ENCODE results near the gene IL18.
"Not testable (repeated sequence)": the region's sequence is repeated elsewhere in the genome, so short reads cannot be mapped to it uniquely, and the experiment has no call there.

The IL18 gene

DNA sequence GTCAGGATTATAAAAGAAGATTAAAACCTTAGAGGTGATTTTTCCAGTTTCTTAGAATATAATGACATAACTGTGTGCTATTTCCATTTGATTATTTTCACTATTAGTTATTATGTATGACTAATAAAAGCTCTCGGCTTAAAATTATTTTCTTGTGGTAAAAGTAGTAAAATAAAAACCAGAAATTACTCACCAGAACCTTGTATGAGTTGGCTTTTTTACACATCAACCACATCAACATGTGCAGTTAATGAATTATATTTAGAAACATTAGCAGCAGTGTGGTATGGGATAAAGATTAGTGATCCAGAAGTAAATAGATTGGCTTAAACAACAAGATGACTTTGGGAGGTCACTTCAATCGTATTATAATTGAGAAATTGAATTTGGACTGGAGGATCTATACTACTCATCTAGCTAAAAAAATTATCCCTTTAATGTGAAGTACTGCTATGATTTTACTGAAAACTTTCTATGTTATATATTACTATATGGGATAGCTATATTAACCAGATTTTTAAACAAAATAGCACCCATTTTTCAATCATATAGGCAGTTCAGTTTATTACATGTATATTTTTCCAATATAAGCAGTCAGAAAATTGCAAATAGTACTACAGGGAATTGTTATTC is 8.6 kb upstream of the IL18 start:
- DNase-seq (ENCODE audit: low read depth in 2 of 2), result no peak

- DNase-seq (ENCODE audit: low read depth in 2 of 2), result no peak
Measured at GRCh38 chr11:112167145-112167544, 3.3 kb upstream of the IL18 start, which contains the start of gene TEX12. TEX12 (plus strand) TSS chr11:112167372; CDS start chr11:112169269, 1,897 bp downstream.

- DNase-seq (ENCODE audit: low read depth in 2 of 2), result no peak
Measured at GRCh38 chr11:112166562-112166961, 2.7 kb upstream of the IL18 start.

DNA sequence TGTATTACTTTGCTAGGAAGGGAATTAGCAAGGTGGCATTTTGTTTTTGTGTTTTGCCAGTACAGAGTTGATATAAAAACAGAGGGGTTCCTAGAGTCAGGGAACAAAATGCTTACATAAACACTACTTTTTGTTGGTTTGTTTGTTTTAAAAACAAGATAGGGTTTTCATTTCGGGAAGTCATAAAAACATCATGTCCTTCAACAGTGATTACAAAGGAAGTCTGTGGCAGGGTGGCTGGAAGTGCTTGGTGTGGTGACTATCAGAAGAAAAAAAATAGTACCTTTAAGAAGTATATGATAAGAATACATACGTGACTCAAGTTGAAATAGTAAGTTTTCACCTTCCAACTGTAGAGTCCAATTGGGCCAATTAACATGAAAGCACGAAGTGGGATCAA is 1.2 kb upstream of the IL18 start:
- no peak for DNase-seq (ENCODE audit: low read depth in 2 of 2)

DNA sequence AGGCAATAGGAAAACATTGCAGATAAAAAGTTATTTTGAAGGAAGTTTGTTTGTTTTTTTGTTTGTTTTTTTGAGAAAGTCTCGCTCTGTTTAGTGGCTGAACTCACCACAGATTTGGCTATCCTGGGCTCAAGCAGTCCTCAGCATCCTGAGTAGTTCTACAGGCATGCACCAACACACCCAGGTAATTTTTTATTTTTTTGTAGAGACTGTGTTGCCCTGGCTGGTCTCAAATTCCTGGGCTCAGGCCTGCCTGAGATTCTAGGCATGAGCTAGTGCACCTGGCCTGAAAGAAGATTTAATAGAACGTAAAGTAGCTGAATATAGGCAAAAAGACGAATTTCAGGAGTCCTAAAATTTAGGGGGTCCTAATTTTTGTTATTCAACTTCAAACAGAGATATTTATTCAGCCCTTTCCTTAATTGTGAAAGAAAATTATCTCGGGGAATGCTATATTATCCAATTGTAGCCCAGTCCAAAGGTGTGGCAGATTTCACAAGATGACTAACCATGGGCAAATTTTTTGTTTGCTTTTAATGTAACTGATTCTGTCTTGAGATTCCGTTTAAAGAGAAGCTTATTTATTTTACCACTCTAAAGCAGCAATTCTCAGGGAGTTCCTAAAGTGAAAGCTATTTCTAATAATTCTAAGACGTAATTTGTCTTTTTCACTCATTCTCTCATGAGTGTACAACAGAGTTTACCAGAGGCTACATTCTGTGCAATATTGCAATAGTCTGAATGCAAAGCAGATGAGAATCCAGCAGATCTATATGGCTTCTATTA is 940 bp downstream of the IL18 start:
- no peak for DNase-seq (ENCODE audit: low read depth in 2 of 2)

- DNase-seq (ENCODE audit: low read depth in 2 of 2), result not testable (repeated sequence)
Measured at GRCh38 chr11:112162200-112162599, 1.7 kb downstream of the IL18 start.

- no peak for DNase-seq (ENCODE audit: low read depth in 2 of 2)
Measured at GRCh38 chr11:112161012-112161411, 2.9 kb downstream of the IL18 start.

DNA sequence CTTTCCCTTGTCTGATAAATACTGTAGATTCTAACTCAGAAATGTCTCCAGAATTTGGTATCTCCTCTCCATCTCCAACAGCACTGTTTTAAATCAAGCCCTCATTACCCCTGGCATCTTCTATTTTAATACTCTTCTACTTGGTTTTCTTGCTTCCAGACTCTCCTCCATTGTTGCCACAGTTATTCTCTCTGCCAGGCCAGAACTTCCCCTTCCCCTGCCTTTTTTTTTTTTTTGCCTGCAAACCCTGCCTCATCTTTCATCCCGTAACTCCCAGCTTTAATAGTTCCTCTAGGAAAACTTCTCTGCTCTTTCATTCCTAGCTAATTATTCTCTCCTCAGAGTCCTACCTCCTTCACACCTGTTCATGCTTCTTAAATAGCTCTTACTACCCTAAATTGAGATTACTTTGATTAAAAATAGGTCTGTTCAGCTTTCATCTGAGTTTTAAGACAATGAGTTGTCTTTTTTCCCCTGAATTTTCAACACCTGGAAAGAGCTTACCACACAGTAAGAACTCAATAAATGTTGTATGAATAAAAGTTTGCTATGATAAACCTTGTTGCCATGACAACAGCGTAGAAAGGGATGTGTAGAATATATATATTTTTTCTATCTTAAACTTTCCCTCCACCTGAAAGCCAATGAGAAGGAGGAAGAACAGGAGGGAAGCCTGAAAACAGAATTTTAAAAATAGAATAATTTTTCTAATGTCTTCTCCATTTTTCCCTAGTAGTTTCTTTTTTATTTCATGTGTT is 3.6 kb downstream of the IL18 start:
- DNase-seq (ENCODE audit: low read depth in 2 of 2), result no peak

DNA sequence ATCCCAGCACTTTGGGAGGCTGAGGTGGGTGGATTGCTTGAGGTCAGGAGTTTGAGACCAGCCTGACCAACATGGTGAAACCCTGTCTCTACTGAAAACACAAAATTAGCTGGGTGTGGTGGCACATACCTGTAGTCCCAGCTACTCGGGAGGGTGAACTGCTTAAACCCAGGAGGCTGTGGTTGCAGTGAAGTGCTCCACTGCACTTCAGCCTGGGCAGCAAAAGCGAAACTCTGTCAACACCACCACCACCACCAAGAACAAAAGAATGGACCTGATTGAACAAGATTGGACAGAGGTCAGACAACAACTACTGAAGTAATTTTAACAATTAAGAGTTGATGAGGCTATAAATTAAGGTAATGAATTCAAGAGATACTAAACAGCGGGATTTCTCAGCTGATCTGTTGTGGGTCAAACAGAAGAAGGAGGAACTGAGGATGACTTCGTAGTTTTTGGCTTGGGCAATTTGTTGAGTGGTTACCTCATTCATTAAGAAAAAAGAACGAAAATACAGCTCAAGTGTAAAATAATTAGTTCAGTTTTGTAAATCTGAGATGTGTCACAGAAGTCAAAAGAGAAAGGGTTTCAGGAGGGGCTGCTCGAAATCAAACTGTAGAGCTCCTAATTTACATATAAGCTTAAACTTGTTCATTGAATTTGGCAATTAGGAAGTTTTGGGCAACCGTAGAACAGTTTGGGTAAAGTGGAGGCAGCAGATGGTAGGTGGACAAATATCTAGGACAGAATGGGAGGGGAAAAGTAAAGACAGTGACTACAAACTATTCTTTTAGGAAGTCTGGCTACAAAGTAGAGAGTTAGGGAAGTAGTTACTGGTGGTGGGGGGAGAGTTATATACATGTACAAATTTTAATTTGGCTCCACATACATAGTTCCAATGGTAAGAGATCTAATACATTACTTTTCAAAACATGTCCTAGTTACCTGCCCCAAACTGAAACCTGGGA is 4.5 kb downstream of the IL18 start:
- no peak for DNase-seq (ENCODE audit: low read depth in 2 of 2)

GRCh38 chr11:112156956-112157766 is 6.7 kb downstream of the IL18 start:
- DNase-seq (ENCODE audit: low read depth in 2 of 2), result no peak

GRCh38 chr11:112156153-112156955 is 7.5 kb downstream of the IL18 start:
- no peak for DNase-seq (ENCODE audit: low read depth in 2 of 2)

GRCh38 chr11:112150517-112150916 is 13.4 kb downstream of the IL18 start:
- no peak for DNase-seq (ENCODE audit: low read depth in 2 of 2)

GRCh38 chr11:112143597-112143996 is 20.3 kb downstream of the IL18 start:
- DNase-seq (ENCODE audit: low read depth in 2 of 2), result no peak

DNA sequence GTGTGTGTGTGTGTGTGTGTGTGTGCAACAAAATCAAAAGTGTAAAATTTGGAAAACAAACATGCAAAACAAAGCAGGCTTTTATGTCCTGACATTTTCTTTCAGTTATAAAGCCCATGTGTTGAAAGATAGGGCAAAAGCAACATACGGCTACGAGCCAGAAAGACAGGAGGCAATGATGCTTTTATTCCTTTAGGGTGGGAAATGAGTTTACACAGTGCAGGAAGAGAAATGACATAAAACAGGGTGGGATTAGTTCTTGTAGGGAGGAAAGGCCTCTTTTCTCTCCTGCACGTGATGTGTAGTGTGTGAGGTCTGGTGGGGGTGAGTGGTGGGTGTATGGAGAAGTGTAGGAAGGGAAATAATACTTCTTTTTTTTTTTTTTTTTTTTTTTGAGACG is 29.4 kb downstream of the IL18 start:
- DNase-seq (ENCODE audit: low read depth in 2 of 2), result no peak

GRCh38 chr11:112132737-112133136 is 31.2 kb downstream of the IL18 start:
- no peak for DNase-seq (ENCODE audit: low read depth in 2 of 2)

DNA sequence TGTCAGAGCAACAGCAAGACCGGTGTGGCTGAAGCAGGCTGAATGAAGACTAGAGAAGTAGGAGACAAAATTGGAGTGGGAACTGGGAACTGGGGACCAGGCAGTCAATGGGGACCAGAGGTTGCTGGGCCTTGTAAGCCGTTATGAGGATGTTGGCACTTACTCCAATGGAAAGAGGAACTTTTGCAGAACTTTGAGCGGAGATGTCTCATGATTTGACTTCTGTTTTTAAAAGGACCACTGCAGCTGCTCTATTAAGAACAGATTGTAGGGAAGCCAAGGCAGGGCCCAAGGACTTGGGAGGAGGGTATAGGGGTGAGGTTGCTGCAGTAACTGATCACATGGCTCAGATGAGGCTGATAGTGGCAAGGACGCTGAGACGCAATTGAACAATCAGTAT is 34.2 kb downstream of the IL18 start:
- no peak for DNase-seq (ENCODE audit: low read depth in 2 of 2)

DNA sequence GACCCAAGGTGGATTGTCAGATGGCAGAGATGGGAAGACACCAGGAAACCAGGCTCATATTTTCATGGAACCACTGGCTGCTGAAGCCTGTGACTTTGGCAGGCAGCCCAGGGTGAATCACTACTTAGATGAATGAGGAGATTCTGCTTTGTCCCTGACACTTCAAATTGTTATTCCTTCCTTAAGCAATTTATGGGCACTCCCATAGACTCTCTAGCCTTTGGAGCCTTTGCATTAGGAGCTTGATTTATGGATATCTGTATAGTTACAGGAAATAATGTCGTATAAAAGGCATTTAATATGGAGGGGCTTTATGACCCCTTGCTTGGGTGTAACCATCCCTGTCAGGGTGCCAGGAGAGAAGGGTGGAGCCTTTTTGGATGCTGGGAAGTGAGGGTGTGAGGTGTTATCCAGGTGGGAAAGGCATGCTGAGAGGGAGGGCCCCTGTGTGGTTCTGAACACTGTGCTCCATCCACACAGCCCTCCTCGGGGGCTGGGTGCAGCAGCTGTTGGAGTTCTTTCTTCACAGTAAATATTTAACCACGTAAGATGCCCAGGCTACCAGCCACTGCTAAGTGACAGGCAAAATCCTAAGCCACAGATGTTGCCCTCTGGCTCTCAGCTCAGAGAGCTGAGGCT is 35.3 kb downstream of the IL18 start:
- DNase-seq (ENCODE audit: low read depth in 2 of 2), result no peak

DNA sequence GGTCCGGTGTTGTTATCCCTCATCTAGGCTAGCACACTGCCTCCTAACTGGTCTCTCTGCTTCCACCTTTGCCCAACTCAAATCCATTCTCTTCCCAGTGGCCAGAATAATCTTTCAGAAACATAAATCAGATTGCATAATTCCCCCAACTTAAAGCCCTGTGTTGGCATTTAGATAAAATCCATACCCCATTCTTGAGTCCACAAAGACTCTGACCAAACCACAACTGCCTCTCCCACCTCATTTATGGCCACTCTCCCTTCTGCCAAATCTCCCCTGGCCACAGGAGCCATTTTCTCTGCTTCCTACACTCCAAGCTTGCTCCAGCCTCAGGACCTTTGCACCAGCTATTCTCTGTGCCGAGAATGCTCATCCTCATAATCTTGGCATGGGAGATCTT is 36.8 kb downstream of the IL18 start:
- DNase-seq (ENCODE audit: low read depth in 2 of 2), result no peak

DNA sequence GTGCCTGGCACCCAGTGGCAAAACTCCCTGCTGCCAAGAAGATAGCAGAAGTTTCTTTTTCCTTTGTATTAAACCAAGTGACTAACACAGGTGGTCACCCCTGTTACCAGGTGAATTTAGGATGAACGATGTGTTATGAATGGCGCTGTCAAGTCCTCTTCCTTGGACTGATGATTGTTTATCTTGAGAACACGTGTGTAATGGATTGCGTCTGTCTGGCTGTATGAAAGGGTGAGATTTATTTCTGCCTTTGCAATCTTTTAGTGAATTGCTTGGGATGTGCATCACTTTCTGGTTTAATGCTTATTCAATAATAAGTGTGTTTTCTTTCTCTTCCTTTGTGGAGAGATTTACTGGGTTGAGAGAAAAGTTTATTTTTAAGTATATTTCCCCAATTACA is 40.8 kb downstream of the IL18 start:
- DNase-seq (ENCODE audit: low read depth in 2 of 2), result no peak
